ENCODE measurements around the gene REXO5. TPM values are rescaled to one million over a fixed set of nuclear protein-coding genes. Genes with fewer than 3 reads are reported as not detected.

Gene REXO5
- total RNA-seq, 2 experiments from 2014 or later, result 16.4 to 20.4 TPM

DNA sequence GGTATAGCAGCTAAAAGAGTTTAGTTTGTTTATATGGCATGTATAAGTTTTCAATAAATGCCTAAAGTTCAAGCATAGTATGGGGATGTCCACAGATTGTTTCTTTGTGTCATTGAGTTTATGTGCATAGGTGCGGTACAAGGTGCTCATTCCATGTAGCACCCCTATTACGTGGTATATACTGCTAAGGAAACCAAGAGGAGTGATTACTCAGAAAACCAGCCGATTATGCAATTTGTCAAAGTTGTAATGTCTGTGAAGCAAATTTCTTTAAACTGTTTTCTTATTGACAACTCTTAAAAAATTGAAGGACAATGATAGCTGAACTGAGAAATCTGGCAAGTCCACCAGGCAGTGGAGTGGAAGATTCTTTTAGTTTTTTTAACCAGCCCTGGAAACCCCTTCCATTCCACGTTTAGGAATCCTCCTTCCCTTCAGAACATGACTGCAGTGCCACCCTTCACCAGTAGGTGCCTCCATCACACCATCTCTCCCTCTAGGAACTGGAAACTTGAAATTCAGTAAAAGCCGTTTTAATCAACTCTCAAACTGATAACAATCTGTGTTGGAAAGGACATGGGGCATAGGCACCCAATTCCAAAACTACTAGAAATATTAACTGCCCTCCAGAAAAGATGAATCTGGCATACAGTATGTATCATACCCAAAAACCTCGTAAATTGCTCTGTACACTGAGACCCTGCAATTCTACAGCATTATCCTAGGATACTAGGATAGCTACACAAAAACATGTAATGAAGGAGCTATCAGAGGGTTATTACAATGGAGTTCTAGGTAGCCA is 43.5 kb downstream of the REXO5 start:
- ChIA-PET CTCF (interaction anchor here (0.6 to 4.6 kb wide), 38 partner anchors 10 to 340 kb away, joined by 3 to 30 read pairs (median 4); partner anchors contain the start of genes DCUN1D3, ERI2 and REXO5), POLR2A (interaction anchor here (1.1 to 1.6 kb wide), 2 partner anchors 50 to 94 kb away, joined by 3 to 4 read pairs; partner anchors contain the start of genes DCUN1D3 and LYRM1)
- DNase-seq (peak; percentile 75), ATAC-seq (peak; percentile 47)
- H3K4me1 Mint-ChIP-seq (ENCODE audit: low read depth), result peaks cover 18% of the 10 kb centered on the region
- H3K27ac Mint-ChIP-seq, result no peak overlapping the region
- TF ChIP-seq, protein P1, sequence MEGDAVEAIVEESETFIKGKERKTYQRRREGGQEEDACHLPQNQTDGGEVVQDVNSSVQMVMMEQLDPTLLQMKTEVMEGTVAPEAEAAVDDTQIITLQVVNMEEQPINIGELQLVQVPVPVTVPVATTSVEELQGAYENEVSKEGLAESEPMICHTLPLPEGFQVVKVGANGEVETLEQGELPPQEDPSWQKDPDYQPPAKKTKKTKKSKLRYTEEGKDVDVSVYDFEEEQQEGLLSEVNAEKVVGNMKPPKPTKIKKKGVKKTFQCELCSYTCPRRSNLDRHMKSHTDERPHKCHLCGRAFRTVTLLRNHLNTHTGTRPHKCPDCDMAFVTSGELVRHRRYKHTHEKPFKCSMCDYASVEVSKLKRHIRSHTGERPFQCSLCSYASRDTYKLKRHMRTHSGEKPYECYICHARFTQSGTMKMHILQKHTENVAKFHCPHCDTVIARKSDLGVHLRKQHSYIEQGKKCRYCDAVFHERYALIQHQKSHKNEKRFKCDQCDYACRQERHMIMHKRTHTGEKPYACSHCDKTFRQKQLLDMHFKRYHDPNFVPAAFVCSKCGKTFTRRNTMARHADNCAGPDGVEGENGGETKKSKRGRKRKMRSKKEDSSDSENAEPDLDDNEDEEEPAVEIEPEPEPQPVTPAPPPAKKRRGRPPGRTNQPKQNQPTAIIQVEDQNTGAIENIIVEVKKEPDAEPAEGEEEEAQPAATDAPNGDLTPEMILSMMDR (IDR thresholded peaks at IDR 0.05), result peak; percentile 98
- intact Hi-C loops (cut with micrococcal nuclease), result loop anchor here (10.0 kb wide), 2 partner anchors 95 to 235 kb away; no protein-coding TSS in a partner anchor
- no peak overlapping the region for H3K4me3 Mint-ChIP-seq
- no peaks in the 10 kb centered on the region for H3K9me3 Mint-ChIP-seq
- H3K27me3 Mint-ChIP-seq, result no peaks in the 10 kb centered on the region
- peaks cover 5% of the 10 kb centered on the region for H3K36me3 Mint-ChIP-seq (ENCODE audit: low read depth)

DNA sequence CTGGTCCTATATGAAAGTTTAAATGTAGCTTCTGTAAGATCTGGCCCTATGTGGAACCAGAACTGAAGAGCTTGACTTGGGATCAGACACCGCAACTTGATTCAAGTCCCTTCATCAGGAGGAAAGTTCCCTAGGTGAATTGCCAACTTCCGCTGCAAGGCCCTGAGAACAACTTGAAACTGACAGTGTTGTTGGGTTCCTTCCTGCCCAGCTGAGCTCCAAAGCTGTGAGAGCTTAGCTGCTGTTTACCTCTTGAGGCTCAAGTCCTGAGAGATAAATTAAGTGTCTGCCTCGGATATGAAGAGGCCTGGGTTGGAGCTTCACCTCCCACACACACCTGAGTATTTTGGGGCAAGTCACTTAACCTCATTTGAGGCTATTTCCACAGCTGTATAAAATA is 44.7 kb downstream of the REXO5 start:
- TF ChIP-seq, protein P1 (IDR thresholded peaks at IDR 0.05), result no peak
- no peak overlapping the region for H3K27ac Mint-ChIP-seq
- H3K36me3 Mint-ChIP-seq (ENCODE audit: low read depth), result peaks cover 2% of the 10 kb centered on the region
- intact Hi-C loops (cut with micrococcal nuclease), result no loop called here
- DNase-seq (no peak), ATAC-seq (no peak)
- POLR2A ChIA-PET, result interaction anchor here (1.6 kb wide), 1 partner anchor 49 kb away, joined by 4 read pairs; the partner anchor contains the start of genes DCUN1D3 and LYRM1
- H3K4me1 Mint-ChIP-seq (ENCODE audit: low read depth), result peaks cover 10% of the 10 kb centered on the region
- H3K27me3 Mint-ChIP-seq, result no peaks in the 10 kb centered on the region
- H3K4me3 Mint-ChIP-seq, result no peak overlapping the region
- H3K9me3 Mint-ChIP-seq, result no peaks in the 10 kb centered on the region
- CTCF ChIA-PET, result interaction anchor here (0.7 to 4.6 kb wide), 26 partner anchors 15 to 339 kb away, joined by 3 to 30 read pairs (median 5); partner anchors contain the start of genes DCUN1D3, ERI2 and REXO5

DNA sequence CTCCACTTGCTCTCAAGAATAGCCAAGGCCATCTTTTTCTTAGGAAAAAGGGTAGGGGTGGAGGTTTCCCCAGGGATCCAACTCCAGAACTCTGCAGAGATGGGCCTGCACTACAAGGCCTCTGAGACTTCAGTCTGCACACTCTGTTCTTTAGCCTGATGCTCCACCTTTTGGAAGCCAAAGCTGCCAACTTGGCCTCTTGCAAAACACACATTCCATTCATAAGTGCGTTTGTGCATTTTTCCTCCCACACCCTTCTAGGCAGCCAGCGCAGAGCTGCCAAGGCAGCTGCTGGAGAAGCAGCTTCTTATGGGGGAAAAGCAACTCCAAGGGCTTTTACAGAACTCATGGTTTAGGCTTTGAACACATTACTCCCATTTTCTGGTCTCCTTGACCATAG is 45.3 kb downstream of the REXO5 start:
- no peak overlapping the region for H3K27ac Mint-ChIP-seq
- H3K4me3 Mint-ChIP-seq, result no peak overlapping the region
- POLR2A ChIA-PET, result no interaction called here
- intact Hi-C loops (cut with micrococcal nuclease), result no loop called here
- no peak for ATAC-seq
- H3K27me3 Mint-ChIP-seq, result no peaks in the 10 kb centered on the region
- CTCF ChIA-PET, result interaction anchor here (1.4 to 4.6 kb wide), 6 partner anchors 39 to 233 kb away, joined by 3 to 30 read pairs (median 10); partner anchors contain the start of gene DCUN1D3
- no peak for DNase-seq
- H3K4me1 Mint-ChIP-seq (ENCODE audit: low read depth), result peaks cover 10% of the 10 kb centered on the region
- TF ChIP-seq, protein P1 (IDR thresholded peaks at IDR 0.05), result no peak
- H3K9me3 Mint-ChIP-seq, result no peaks in the 10 kb centered on the region
- peaks cover 2% of the 10 kb centered on the region for H3K36me3 Mint-ChIP-seq (ENCODE audit: low read depth)

DNA sequence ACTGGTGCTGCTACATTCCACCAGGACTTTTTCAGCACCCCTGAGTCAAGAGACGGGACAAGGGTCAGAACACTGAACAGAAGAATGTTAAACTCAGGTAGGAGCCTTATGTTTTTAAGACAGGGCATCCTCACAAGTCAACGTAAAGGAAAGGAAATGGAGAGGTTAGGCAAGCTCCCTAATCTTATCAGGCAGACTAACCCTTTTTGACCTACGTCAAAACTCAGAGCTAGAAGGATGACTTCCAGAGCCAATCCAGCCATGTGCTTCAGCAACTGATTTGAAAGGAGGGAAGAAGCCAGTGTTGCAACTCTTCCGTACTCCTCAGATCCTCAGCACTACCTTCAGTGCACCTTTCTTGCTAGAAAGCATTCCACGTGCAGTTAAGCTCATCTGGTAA is 46.8 kb downstream of the REXO5 start:
- DNase-seq, result no peak
- CTCF ChIA-PET, result interaction anchor here (0.6 to 2.1 kb wide), 5 partner anchors 22 to 231 kb away, joined by 3 to 6 read pairs (median 4); partner anchors contain the start of gene LYRM1
- intact Hi-C loops (cut with micrococcal nuclease), result no loop called here
- Mint-ChIP-seq H3K27me3 (no peaks in the 10 kb centered on the region), H3K4me1 (ENCODE audit: low read depth) (peaks cover 10% of the 10 kb centered on the region), H3K27ac (no peak overlapping the region), H3K9me3 (no peaks in the 10 kb centered on the region), H3K36me3 (ENCODE audit: low read depth) (peaks cover 2% of the 10 kb centered on the region), H3K4me3 (no peak overlapping the region)
- ATAC-seq, result no peak
- POLR2A ChIA-PET, result no interaction called here
- TF ChIP-seq, protein P1 (IDR thresholded peaks at IDR 0.05), result no peak

Measured in activated CD8-positive, alpha-beta T cell treated with anti-CD3 and anti-CD28 coated beads for 36 hours (primary cell).